Mammary epithelial cell (primary cell): ENCODE results near the gene CD58.
"Not testable (repeated sequence)": the region's sequence is repeated elsewhere in the genome, so short reads cannot be mapped to it uniquely, and the experiment has no call there.

Experiments used
- EZH2 ChIP-seq: IDR thresholded peaks from 2 replicates; pipeline ENCODE4 v1.6.1; 2012; ENCODE audit warnings: low read length, inconsistent platforms, borderline replicate concordance
- TF ChIP-seq, protein P1 (sequence below), 2 donors: IDR thresholded peaks in 1 of 2; conservative IDR thresholded peaks in 1 of 2; 2 replicates each; pipeline ENCODE4 v1.5.1; 2011 to 2012; ENCODE audit warnings: inconsistent platforms in 2 of 2, low read length in 2 of 2, mild to moderate bottlenecking in 2 of 2, control low read depth in 1 of 2, low read depth in 1 of 2; ENCODE audit not compliant: insufficient read depth in 1 of 2; ENCODE audit errors: extremely low read depth in 1 of 2

DNA sequence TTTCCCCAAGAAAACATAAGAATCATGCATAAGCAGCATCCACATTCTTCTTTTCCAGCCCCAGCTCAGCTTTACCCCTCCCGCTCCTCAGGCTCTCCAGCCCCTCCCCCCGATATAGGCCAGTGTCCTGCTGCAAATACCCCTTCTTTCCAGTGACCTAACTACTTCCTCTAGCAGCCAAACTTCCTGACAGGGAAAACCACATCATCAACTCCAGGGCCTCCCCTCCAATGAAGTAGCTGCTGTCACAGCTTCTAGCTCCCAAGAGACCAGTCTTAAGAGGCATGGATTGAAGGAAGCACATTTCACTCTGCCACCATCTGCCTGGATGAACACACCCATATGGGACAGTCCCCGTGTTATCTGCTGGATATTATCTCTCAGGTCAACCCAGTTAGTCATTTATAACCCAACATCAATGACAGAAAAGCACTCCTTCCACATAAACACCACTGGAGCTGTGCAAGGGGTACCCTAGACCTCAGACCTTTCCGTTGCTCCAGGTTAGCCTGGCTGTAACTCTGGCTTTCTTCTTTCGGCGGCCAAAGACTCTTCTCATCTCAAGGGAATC, 39.1 kb upstream of the CD58 start:
- TF ChIP-seq, protein P1, sequence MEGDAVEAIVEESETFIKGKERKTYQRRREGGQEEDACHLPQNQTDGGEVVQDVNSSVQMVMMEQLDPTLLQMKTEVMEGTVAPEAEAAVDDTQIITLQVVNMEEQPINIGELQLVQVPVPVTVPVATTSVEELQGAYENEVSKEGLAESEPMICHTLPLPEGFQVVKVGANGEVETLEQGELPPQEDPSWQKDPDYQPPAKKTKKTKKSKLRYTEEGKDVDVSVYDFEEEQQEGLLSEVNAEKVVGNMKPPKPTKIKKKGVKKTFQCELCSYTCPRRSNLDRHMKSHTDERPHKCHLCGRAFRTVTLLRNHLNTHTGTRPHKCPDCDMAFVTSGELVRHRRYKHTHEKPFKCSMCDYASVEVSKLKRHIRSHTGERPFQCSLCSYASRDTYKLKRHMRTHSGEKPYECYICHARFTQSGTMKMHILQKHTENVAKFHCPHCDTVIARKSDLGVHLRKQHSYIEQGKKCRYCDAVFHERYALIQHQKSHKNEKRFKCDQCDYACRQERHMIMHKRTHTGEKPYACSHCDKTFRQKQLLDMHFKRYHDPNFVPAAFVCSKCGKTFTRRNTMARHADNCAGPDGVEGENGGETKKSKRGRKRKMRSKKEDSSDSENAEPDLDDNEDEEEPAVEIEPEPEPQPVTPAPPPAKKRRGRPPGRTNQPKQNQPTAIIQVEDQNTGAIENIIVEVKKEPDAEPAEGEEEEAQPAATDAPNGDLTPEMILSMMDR (conservative IDR thresholded peaks at IDR 0.05 in 1 of 2, IDR thresholded peaks at IDR 0.05 in 1 of 2; ENCODE audit: extremely low read depth in 1 of 2, insufficient read depth in 1 of 2, low read depth in 1 of 2, low read length in 2 of 2), result not testable (repeated sequence)
- TF ChIP-seq EZH2, result not testable (repeated sequence)
